NCI-H748 treated with DMSO at 0.1 percent for 48 hours (cell line): ENCODE results near the gene ZNF679.
"Not testable (repeated sequence)": the region's sequence is repeated elsewhere in the genome, so short reads cannot be mapped to it uniquely, and the experiment has no call there.

Experiments used
- DNase-seq: peaks from one replicate; lab custom pipeline; 2025; lab: John Stamatoyannopoulos, UW

Gene ZNF679

GRCh38 chr7:64228174-64228573 is at the start of gene ZNF679:
Gene ZNF679 (plus strand): TSS chr7:64228474. CDS start chr7:64249118, 20,644 bp downstream.
- DNase-seq = not testable (repeated sequence)

GRCh38 chr7:64180989-64181388 is 47.3 kb upstream of the ZNF679 start:
- no peak for DNase-seq

- no peak for DNase-seq
Measured at GRCh38 chr7:64181586-64181985, 46.7 kb upstream of the ZNF679 start.

GRCh38 chr7:64182036-64182790 is 46.1 kb upstream of the ZNF679 start:
- no peak for DNase-seq

GRCh38 chr7:64183126-64183742 is 45.0 kb upstream of the ZNF679 start:
- DNase-seq = no peak

- DNase-seq = no peak
Measured at GRCh38 chr7:64183827-64184372, 44.4 kb upstream of the ZNF679 start.

GRCh38 chr7:64184376-64184775 is 43.9 kb upstream of the ZNF679 start:
- no peak for DNase-seq

GRCh38 chr7:64187408-64187807 is 40.9 kb upstream of the ZNF679 start:
- DNase-seq = no peak

GRCh38 chr7:64192148-64192704 is 36.0 kb upstream of the ZNF679 start:
- no peak for DNase-seq

GRCh38 chr7:64192775-64193174 is 35.5 kb upstream of the ZNF679 start:
- no peak for DNase-seq

GRCh38 chr7:64206903-64207302 is 21.4 kb upstream of the ZNF679 start, which contains the start of gene ZNF735:
Gene ZNF735 (plus strand): TSS chr7:64207203. CDS start chr7:64207203, 0 bp downstream.
- no peak for DNase-seq

- not testable (repeated sequence) for DNase-seq
Measured at GRCh38 chr7:64219710-64220298, 8.5 kb upstream of the ZNF679 start.

- DNase-seq = no peak
Measured at GRCh38 chr7:64223366-64223765, 4.9 kb upstream of the ZNF679 start.

- no peak for DNase-seq
Measured at GRCh38 chr7:64266341-64266919, 38.2 kb downstream of the ZNF679 start.

GRCh38 chr7:64277630-64278029 is 49.4 kb downstream of the ZNF679 start:
- DNase-seq = no peak

GRCh38 chr7:64294701-64295420 is 66.6 kb downstream of the ZNF679 start:
- no peak for DNase-seq

GRCh38 chr7:64297418-64297817 is 69.1 kb downstream of the ZNF679 start:
- not testable (repeated sequence) for DNase-seq

GRCh38 chr7:64300641-64301405 is 72.5 kb downstream of the ZNF679 start:
- no peak for DNase-seq

- DNase-seq = no peak
Measured at GRCh38 chr7:64307254-64308015, 79.2 kb downstream of the ZNF679 start.

GRCh38 chr7:64308016-64308270 is 79.7 kb downstream of the ZNF679 start:
- no peak for DNase-seq
